Measurements from ENCODE around the gene CCT2.

CCT2 gene

GRCh38 chr12:69585189-69586062, at the start of gene CCT2:
TSS of gene CCT2 (plus strand) at chr12:69585459. CDS start at chr12:69585522, 63 bp downstream.
- Histone ChIP-seq H3K27ac (ENCODE audit: low read length) (peak within 1 kb of the TSS; percentile 82), H3K9me3 (ENCODE audit: control insufficient read depth in 2 of 2, low read length in 2 of 2) (no peaks in the 10 kb centered on the region), H3K27me3 (ENCODE audit: control insufficient read depth in 1 of 2, insufficient read depth in 2 of 2, low read length in 2 of 2) (no peaks in the 10 kb centered on the region), H3K9ac (ENCODE audit: low read length in 2 of 2) (peak within 1 kb of the TSS; percentile 84 to 87), H3K36me3 (ENCODE audit: control insufficient read depth in 2 of 2, insufficient read depth in 2 of 2, low read length in 2 of 2) (peaks cover 26 to 30% of the 10 kb centered on the region in 2 donors), H3K4me3 (ENCODE audit: low read length in 2 of 2) (peak within 1 kb of the TSS; percentile 91 to 100), H3K4me1 (ENCODE audit: control insufficient read depth, insufficient read depth, low read length) (peaks cover 6% of the 10 kb centered on the region)

DNA sequence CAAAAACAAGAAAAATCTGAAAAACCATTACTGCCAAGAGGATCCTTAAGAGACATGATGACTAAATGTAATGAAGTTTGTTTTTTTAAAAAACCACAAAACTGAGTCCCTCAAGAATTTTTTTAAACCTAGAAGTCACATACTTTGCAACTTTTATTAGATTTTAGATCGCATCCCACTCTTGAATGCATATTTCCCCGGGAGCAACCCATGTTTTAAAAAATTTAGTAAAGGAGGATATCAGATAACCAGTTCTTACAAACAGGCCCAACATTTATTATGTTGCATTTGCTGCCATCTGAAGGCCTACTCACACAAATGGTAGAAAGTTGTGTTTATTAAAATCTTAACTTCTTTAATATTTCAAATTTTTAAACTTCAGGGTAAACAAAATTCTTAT, 44.3 kb upstream of the CCT2 start:
- Histone ChIP-seq H3K9me3 (ENCODE audit: control insufficient read depth in 2 of 2, low read length in 2 of 2) (no peaks in the 10 kb centered on the region), H3K27ac (ENCODE audit: low read length) (no peak overlapping the region), H3K27me3 (ENCODE audit: control insufficient read depth in 1 of 2, insufficient read depth in 2 of 2, low read length in 2 of 2) (no peaks in the 10 kb centered on the region), H3K36me3 (ENCODE audit: control insufficient read depth in 2 of 2, insufficient read depth in 2 of 2, low read length in 2 of 2) (no peaks in the 10 kb centered on the region), H3K9ac (ENCODE audit: low read length in 2 of 2) (no peak overlapping the region), H3K4me3 (ENCODE audit: low read length in 2 of 2) (no peak overlapping the region), H3K4me1 (ENCODE audit: control insufficient read depth, insufficient read depth, low read length) (no peaks in the 10 kb centered on the region)

- Histone ChIP-seq H3K27me3 (ENCODE audit: control insufficient read depth in 1 of 2, insufficient read depth in 2 of 2, low read length in 2 of 2) (no peaks in the 10 kb centered on the region), H3K36me3 (ENCODE audit: control insufficient read depth in 2 of 2, insufficient read depth in 2 of 2, low read length in 2 of 2) (no peaks in the 10 kb centered on the region), H3K4me1 (ENCODE audit: control insufficient read depth, insufficient read depth, low read length) (no peaks in the 10 kb centered on the region), H3K27ac (ENCODE audit: low read length) (no peak overlapping the region), H3K9me3 (ENCODE audit: control insufficient read depth in 2 of 2, low read length in 2 of 2) (no peaks in the 10 kb centered on the region), H3K4me3 (ENCODE audit: low read length in 2 of 2) (no peak overlapping the region), H3K9ac (ENCODE audit: low read length in 2 of 2) (no peak overlapping the region)
Measured at GRCh38 chr12:69544087-69544486, 41.2 kb upstream of the CCT2 start.

GRCh38 chr12:69545081-69545480, 40.2 kb upstream of the CCT2 start:
- Histone ChIP-seq H3K9ac (ENCODE audit: low read length in 2 of 2) (no peak overlapping the region), H3K4me3 (ENCODE audit: low read length in 2 of 2) (no peak overlapping the region), H3K9me3 (ENCODE audit: control insufficient read depth in 2 of 2, low read length in 2 of 2) (no peaks in the 10 kb centered on the region), H3K36me3 (ENCODE audit: control insufficient read depth in 2 of 2, insufficient read depth in 2 of 2, low read length in 2 of 2) (no peaks in the 10 kb centered on the region), H3K27ac (ENCODE audit: low read length) (no peak overlapping the region), H3K27me3 (ENCODE audit: control insufficient read depth in 1 of 2, insufficient read depth in 2 of 2, low read length in 2 of 2) (no peaks in the 10 kb centered on the region), H3K4me1 (ENCODE audit: control insufficient read depth, insufficient read depth, low read length) (no peaks in the 10 kb centered on the region)

DNA sequence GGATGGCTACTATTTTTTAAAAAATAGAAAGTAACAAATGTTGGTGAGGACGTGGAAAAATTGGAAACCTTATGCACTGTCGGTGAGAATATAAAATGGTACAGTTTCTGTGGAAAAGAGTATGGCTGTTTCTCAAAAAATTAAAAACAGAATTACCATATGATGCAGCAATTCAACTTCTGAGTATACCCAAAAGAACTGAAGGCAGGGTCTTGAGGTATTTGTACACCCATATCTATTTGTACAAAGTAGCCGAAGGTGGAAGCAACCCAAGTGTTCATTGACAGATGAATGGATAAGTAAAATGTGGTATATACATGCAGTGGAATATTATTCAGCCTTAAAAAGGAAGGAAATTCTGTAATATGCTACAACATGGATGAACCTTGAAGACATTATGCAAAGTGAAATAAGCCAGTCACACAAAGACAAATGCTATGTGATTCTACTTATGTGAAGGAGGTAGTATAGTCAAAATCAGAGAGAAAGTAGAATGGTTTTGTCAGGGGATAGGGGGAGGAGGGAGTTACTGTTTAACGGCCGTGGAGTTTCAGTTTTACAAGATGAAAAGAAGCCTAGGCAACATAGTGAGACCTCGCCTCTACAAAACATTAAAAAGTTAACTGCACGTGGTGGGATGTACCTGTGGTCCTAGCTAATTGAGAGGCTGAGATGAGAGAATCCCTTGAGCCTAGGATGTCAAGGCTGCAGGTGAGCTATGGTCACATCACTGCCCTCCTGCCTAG, 38.4 kb upstream of the CCT2 start:
- no peak overlapping the region for H3K27ac ChIP-seq (ENCODE audit: low read length)
- no peaks in the 10 kb centered on the region for H3K36me3 ChIP-seq (ENCODE audit: control insufficient read depth in 2 of 2, insufficient read depth in 2 of 2, low read length in 2 of 2)
- H3K27me3 ChIP-seq (ENCODE audit: control insufficient read depth in 1 of 2, insufficient read depth in 2 of 2, low read length in 2 of 2) = no peaks in the 10 kb centered on the region
- no peak overlapping the region for H3K4me3 ChIP-seq (ENCODE audit: low read length in 2 of 2)
- H3K9me3 ChIP-seq (ENCODE audit: control insufficient read depth in 2 of 2, low read length in 2 of 2) = no peaks in the 10 kb centered on the region
- H3K9ac ChIP-seq (ENCODE audit: low read length in 2 of 2) = no peak overlapping the region
- no peaks in the 10 kb centered on the region for H3K4me1 ChIP-seq (ENCODE audit: control insufficient read depth, insufficient read depth, low read length)

DNA sequence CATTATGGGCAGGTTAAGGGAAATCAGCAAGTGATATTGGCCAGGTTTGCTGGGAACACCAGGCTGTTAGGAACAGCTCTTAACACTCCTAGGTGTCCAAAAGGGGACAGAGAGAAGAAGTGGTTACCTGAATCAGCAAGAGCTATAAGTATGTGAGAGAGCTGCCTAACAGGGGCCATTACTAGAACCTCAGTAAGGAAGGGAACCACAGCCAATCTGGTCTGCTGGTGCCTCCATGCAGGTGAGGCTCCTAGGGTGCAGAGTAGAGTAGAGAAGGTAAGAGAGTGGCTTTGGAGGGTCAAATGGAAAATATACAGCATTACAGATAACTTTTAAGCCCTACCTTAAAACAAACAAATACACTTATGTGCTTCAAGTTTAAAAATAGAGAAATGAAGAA, 36.6 kb upstream of the CCT2 start:
- no peaks in the 10 kb centered on the region for H3K9me3 ChIP-seq (ENCODE audit: control insufficient read depth in 2 of 2, low read length in 2 of 2)
- no peaks in the 10 kb centered on the region for H3K4me1 ChIP-seq (ENCODE audit: control insufficient read depth, insufficient read depth, low read length)
- H3K9ac ChIP-seq (ENCODE audit: low read length in 2 of 2) = no peak overlapping the region
- no peak overlapping the region for H3K27ac ChIP-seq (ENCODE audit: low read length)
- H3K27me3 ChIP-seq (ENCODE audit: control insufficient read depth in 1 of 2, insufficient read depth in 2 of 2, low read length in 2 of 2) = no peaks in the 10 kb centered on the region
- no peak overlapping the region for H3K4me3 ChIP-seq (ENCODE audit: low read length in 2 of 2)
- H3K36me3 ChIP-seq (ENCODE audit: control insufficient read depth in 2 of 2, insufficient read depth in 2 of 2, low read length in 2 of 2) = no peaks in the 10 kb centered on the region

- H3K27me3 ChIP-seq (ENCODE audit: control insufficient read depth in 1 of 2, insufficient read depth in 2 of 2, low read length in 2 of 2) = no peaks in the 10 kb centered on the region
- no peak overlapping the region for H3K4me3 ChIP-seq (ENCODE audit: low read length in 2 of 2)
- H3K9me3 ChIP-seq (ENCODE audit: control insufficient read depth in 2 of 2, low read length in 2 of 2) = no peaks in the 10 kb centered on the region
- no peak overlapping the region for H3K27ac ChIP-seq (ENCODE audit: low read length)
- no peaks in the 10 kb centered on the region for H3K36me3 ChIP-seq (ENCODE audit: control insufficient read depth in 2 of 2, insufficient read depth in 2 of 2, low read length in 2 of 2)
- H3K9ac ChIP-seq (ENCODE audit: low read length in 2 of 2) = no peak overlapping the region
- no peaks in the 10 kb centered on the region for H3K4me1 ChIP-seq (ENCODE audit: control insufficient read depth, insufficient read depth, low read length)
Measured at GRCh38 chr12:69550569-69551350, 34.5 kb upstream of the CCT2 start.

- H3K9me3 ChIP-seq (ENCODE audit: control insufficient read depth in 2 of 2, low read length in 2 of 2) = no peaks in the 10 kb centered on the region
- H3K27me3 ChIP-seq (ENCODE audit: control insufficient read depth in 1 of 2, insufficient read depth in 2 of 2, low read length in 2 of 2) = no peaks in the 10 kb centered on the region
- no peaks in the 10 kb centered on the region for H3K4me1 ChIP-seq (ENCODE audit: control insufficient read depth, insufficient read depth, low read length)
- H3K9ac ChIP-seq (ENCODE audit: low read length in 2 of 2) = no peak overlapping the region
- no peak overlapping the region for H3K4me3 ChIP-seq (ENCODE audit: low read length in 2 of 2)
- no peak overlapping the region for H3K27ac ChIP-seq (ENCODE audit: low read length)
- H3K36me3 ChIP-seq (ENCODE audit: control insufficient read depth in 2 of 2, insufficient read depth in 2 of 2, low read length in 2 of 2) = no peaks in the 10 kb centered on the region
Measured at GRCh38 chr12:69553628-69554248, 31.5 kb upstream of the CCT2 start.

DNA sequence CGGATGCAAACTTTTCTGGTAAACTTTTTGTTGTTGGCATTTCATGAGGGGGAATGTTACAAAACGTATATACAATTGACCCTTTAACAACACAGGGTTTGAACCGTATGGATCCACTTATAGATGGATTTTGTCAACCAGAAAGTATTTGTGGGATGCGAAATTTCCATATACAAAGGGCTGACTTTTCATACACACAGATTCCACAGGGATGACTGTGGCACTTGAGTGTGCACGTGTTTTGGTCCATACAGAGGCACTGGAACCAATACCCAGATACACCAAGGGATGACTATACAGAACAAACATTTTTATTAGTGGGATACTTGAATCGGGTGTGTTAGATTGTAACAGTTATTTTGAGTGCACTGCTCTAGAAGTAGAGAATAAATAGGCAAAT, 29.8 kb upstream of the CCT2 start:
- Histone ChIP-seq H3K9me3 (ENCODE audit: control insufficient read depth in 2 of 2, low read length in 2 of 2) (no peaks in the 10 kb centered on the region), H3K36me3 (ENCODE audit: control insufficient read depth in 2 of 2, insufficient read depth in 2 of 2, low read length in 2 of 2) (no peaks in the 10 kb centered on the region), H3K27ac (ENCODE audit: low read length) (no peak overlapping the region), H3K4me3 (ENCODE audit: low read length in 2 of 2) (no peak overlapping the region), H3K4me1 (ENCODE audit: control insufficient read depth, insufficient read depth, low read length) (no peaks in the 10 kb centered on the region), H3K27me3 (ENCODE audit: control insufficient read depth in 1 of 2, insufficient read depth in 2 of 2, low read length in 2 of 2) (no peaks in the 10 kb centered on the region), H3K9ac (ENCODE audit: low read length in 2 of 2) (no peak overlapping the region)

- H3K4me3 ChIP-seq (ENCODE audit: low read length in 2 of 2) = no peak overlapping the region
- no peaks in the 10 kb centered on the region for H3K36me3 ChIP-seq (ENCODE audit: control insufficient read depth in 2 of 2, insufficient read depth in 2 of 2, low read length in 2 of 2)
- H3K9ac ChIP-seq (ENCODE audit: low read length in 2 of 2) = no peak overlapping the region
- no peak overlapping the region for H3K27ac ChIP-seq (ENCODE audit: low read length)
- no peaks in the 10 kb centered on the region for H3K9me3 ChIP-seq (ENCODE audit: control insufficient read depth in 2 of 2, low read length in 2 of 2)
- H3K27me3 ChIP-seq (ENCODE audit: control insufficient read depth in 1 of 2, insufficient read depth in 2 of 2, low read length in 2 of 2) = no peaks in the 10 kb centered on the region
- no peaks in the 10 kb centered on the region for H3K4me1 ChIP-seq (ENCODE audit: control insufficient read depth, insufficient read depth, low read length)
Measured at GRCh38 chr12:69556383-69556782, 28.9 kb upstream of the CCT2 start.

Data from stomach smooth muscle (tissue), 2 donors.